Heart left ventricle (tissue), 16 donors: ENCODE data around the gene XYLT1. TPM values are rescaled to one million over a fixed set of nuclear protein-coding genes. Genes with fewer than 3 reads are reported as not detected.

ENCODE experiments used
- ATAC-seq, 4 donors: fragments of 200-7000 bp; cut with Tn5 transposase; one replicate each; pipeline ENCODE4 v1.9.1; 2020 to 2022; ENCODE audit warnings: moderate library complexity in 4 of 4, mild to moderate bottlenecking in 3 of 4, moderate number of reproducible peaks in 1 of 4
- DNase-seq, 5 donors: peaks; one replicate each; pipeline ENCODE4 v3.0.0-alpha.2; 2020
- H3K27ac ChIP-seq, 12 donors: fragments of 200-600 bp; sonication (generic) in 4 of 12; one replicate each; pipeline versions ENCODE4 v1.5.0 to v1.8.0; 2016 to 2022; ENCODE audit warnings: mild to moderate bottlenecking in 2 of 12
- H3K27me3 ChIP-seq, 9 donors: fragments of 200-600 bp; sonication (generic) in 2 of 9; one replicate each; pipeline versions ENCODE4 v1.5.1 to v1.8.0; 2016 to 2022; ENCODE audit warnings: mild to moderate bottlenecking in 3 of 9
- H3K36me3 ChIP-seq, 9 donors: fragments of 200-600 bp; sonication (generic) in 2 of 9; one replicate each; pipeline versions ENCODE4 v1.5.0 to v1.8.0; 2018 to 2022; ENCODE audit warnings: mild to moderate bottlenecking in 2 of 9
- H3K4me1 ChIP-seq, 12 donors: fragments of 200-600 bp; sonication (generic) in 4 of 12; one replicate each; pipeline versions ENCODE4 v1.5.0 to v1.8.0; 2016 to 2022; ENCODE audit warnings: mild to moderate bottlenecking in 3 of 12
- H3K4me3 ChIP-seq, 12 donors: fragments of 200-600 bp; sonication (generic) in 4 of 12; one replicate each; pipeline versions ENCODE4 v1.5.0 to v1.8.0; 2017 to 2022; ENCODE audit warnings: mild to moderate bottlenecking in 9 of 12, moderate library complexity in 4 of 12
- H3K9me3 ChIP-seq, 12 donors: fragments of 200-600 bp; sonication (generic) in 4 of 12; one replicate each; pipeline versions ENCODE4 v1.5.0 to v1.8.0; 2016 to 2022; ENCODE audit warnings: mild to moderate bottlenecking in 1 of 12
- CTCF ChIP-seq, 12 donors: fragments of 200-600 bp; sonication (generic) in 4 of 12; IDR thresholded peaks; one replicate each; pipeline versions ENCODE4 v1.5.0 to v1.8.0; 2018 to 2022; ENCODE audit warnings: antibody characterized with exemption in 12 of 12, mild to moderate bottlenecking in 5 of 12
- POLR2A ChIP-seq, 2 donors: fragments of 450-650 bp; IDR thresholded peaks; one replicate each; pipeline ENCODE4 v1.6.1; 2017; ENCODE audit warnings: antibody characterized with exemption in 2 of 2, mild to moderate bottlenecking in 2 of 2, moderate library complexity in 2 of 2
- WGBS, 4 donors: extraction: QIAGEN DNeasy Blood & Tissue Kit in 2 of 4; methylation state at CpG; one replicate each; pipeline versions ENCODE4 v1.1.5 to v1.1.7; 2013 to 2018; 5-methylcytosine and 5-hydroxymethylcytosine counted together
- intact Hi-C, 10 donors: fragments of 100-400 bp; cut with DNase I; formaldehyde crosslinking; loops; one replicate each; pipeline versions ENCODE4 v1.11.1 to v1.14.2; 2022
- polyA plus RNA-seq, 2 donors: library from polyadenylated mRNA; stranded (reverse); fragments of 200-250 nt; gene quantifications; one replicate each; pipeline ENCODE4 v1.2.3, GENCODE V29; 2013
- total RNA-seq, 9 donors: library from RNA; depleted of rRNA in 2 of 9; stranded (reverse); fragments of >200 nt in 2 of 9; fragmentation: NEBNext Ultra II Directional in 3 of 9; extraction: Animal tissue kit (Norgen Biotek cat#: 25700) in 3 of 9; gene quantifications; one replicate each; pipeline versions ENCODE4 v1.1.0 to v1.2.4, GENCODE V29; 2016 to 2023
- donor health status: ischemic (EF 13 %, LVEDD 7.1; RV severe dilation, severe dysfunction).
- donor health status: healthy with polysubstance abuse.
- donor health status: DM: no; HTN: yes; CAD: no.
- donor health status: DM: no; HTN: no; CAD: no.
- donor health status: ischemic (EF 25% LVEDD 6.9; RV normal size, moderate dysfunction).
- donor health status: ischemic (EF 25% LVEDD 5.7; RV mildly dilated, moderate dysfunction).
- donor health status: healthy.
- donor health status: DM: yes; HTN: yes; CAD: no.
- donor health status: ischemic (EF 35%, LVEDD 5.7; RV mildly dilated, moderate dysfunction).
- donor health status: nonischemic (EF 11% LVEDD 7.7; RV severe dilation, severe dysfunction).
- donor health status: DM: yes; HTN: yes; CAD: no.
- donor health status: PGD.
- donor health status: ischemic (EF 29% LVEDD 5.4; RV normal size, mild dysfunction).
- donor health status: nonischemic (EF 23%, LVEDD 6.1; RV moderate dilation, normal function).

XYLT1 gene
- total and polyA plus RNA-seq, 11 donors: 0.46 to 12.3 (median 2.4) TPM

GRCh38 chr16:17270111-17270510, 200.6 kb downstream of the XYLT1 start:
- WGBS, 4 donors: 87 to 94% (median 90%) methylated on average over 3 of the region's 3 CpGs
- intact Hi-C loops: loop anchor here in 5 of 10 donors (10.0 kb wide), 2 partner anchors 195 to 405 kb away; no protein-coding TSS in a partner anchor
- Histone ChIP-seq H3K4me1 (peaks cover 0 to 14% (median 2%) of the 10 kb centered on the region in 12 donors), H3K36me3 (no peaks in the 10 kb centered on the region), H3K27me3 (no peaks in the 10 kb centered on the region), H3K4me3 (no peak overlapping the region), H3K27ac (peak overlapping the region in 1 of 12 donors; percentile 64), H3K9me3 (no peaks in the 10 kb centered on the region)
- peak in 1 of 4 donors; percentile 21 for ATAC-seq
- no peak for DNase-seq
- TF ChIP-seq CTCF (IDR thresholded peaks at IDR 0.05) (no peak), POLR2A (IDR thresholded peaks at IDR 0.05) (no peak)

- no peak for DNase-seq
- 96 to 100% (median 97%) methylated on average over 2 of the region's 2 CpGs for WGBS, 4 donors
Observed at GRCh38 chr16:17269439-17269838, 201.3 kb downstream of the XYLT1 start.

GRCh38 chr16:17266608-17267313, 204.0 kb downstream of the XYLT1 start:
- intact Hi-C loops: no loop called here
- DNase-seq: no peak
- Histone ChIP-seq H3K27ac (no peak overlapping the region), H3K27me3 (no peaks in the 10 kb centered on the region), H3K36me3 (no peaks in the 10 kb centered on the region), H3K4me1 (peaks cover 0 to 14% (median 0%) of the 10 kb centered on the region in 12 donors), H3K9me3 (no peaks in the 10 kb centered on the region), H3K4me3 (no peak overlapping the region)
- ATAC-seq: peak in 2 of 4 donors; percentile 39 to 59
- 77 to 87% (median 86%) methylated on average over 16 of the region's 16 CpGs for WGBS, 4 donors
- TF ChIP-seq POLR2A (IDR thresholded peaks at IDR 0.05) (no peak), CTCF (IDR thresholded peaks at IDR 0.05) (no peak)

More at GRCh38 chr16:17269439-17269838, 201.3 kb downstream of the XYLT1 start:
- peaks cover 0 to 14% (median 2%) of the 10 kb centered on the region in 12 donors for H3K4me1 ChIP-seq
- H3K9me3 ChIP-seq: no peaks in the 10 kb centered on the region
- no peaks in the 10 kb centered on the region for H3K36me3 ChIP-seq
- TF ChIP-seq POLR2A (IDR thresholded peaks at IDR 0.05): no peak
- no peak for TF ChIP-seq CTCF (IDR thresholded peaks at IDR 0.05)
- ATAC-seq: no peak
- intact Hi-C loops: no loop called here
- H3K4me3 ChIP-seq: no peak overlapping the region
- no peaks in the 10 kb centered on the region for H3K27me3 ChIP-seq
- no peak overlapping the region for H3K27ac ChIP-seq

GRCh38 chr16:17265154-17265553, 205.6 kb downstream of the XYLT1 start:
- no peaks in the 10 kb centered on the region for H3K9me3 ChIP-seq
- no peak for ATAC-seq
- intact Hi-C loops: no loop called here
- no peak for TF ChIP-seq CTCF (IDR thresholded peaks at IDR 0.05)
- TF ChIP-seq POLR2A (IDR thresholded peaks at IDR 0.05): no peak
- no peak overlapping the region for H3K4me3 ChIP-seq
- WGBS, 4 donors: 92 to 100% (median 95%) methylated on average over 1 of the region's 1 CpG
- H3K36me3 ChIP-seq: no peaks in the 10 kb centered on the region
- H3K27me3 ChIP-seq: no peaks in the 10 kb centered on the region
- no peak overlapping the region for H3K27ac ChIP-seq
- H3K4me1 ChIP-seq: peaks cover 0 to 2% (median 0%) of the 10 kb centered on the region in 12 donors
- DNase-seq: no peak
